CD4-positive, alpha-beta memory T cell (primary cell): ENCODE measurements around the gene MYDGF. TPM values are rescaled to one million over a fixed set of nuclear protein-coding genes. Genes with fewer than 3 reads are reported as not detected.

ENCODE experiments used
- CTCF ChIA-PET: fragments of 350-600 bp; sonication (Branson Sonifier 250); formaldehyde crosslinking; loops from one replicate; lab custom pipeline; 2021; ENCODE audit warnings: inconsistent platforms; ENCODE audit not compliant: partially characterized antibody; lab: Charles Lee
- POLR2A ChIA-PET: fragments of 350-600 bp; sonication (Branson Sonifier 250); formaldehyde crosslinking; loops from one replicate; lab custom pipeline; 2021; ENCODE audit not compliant: partially characterized antibody; lab: Charles Lee
- DNase-seq, 5 donors: peaks; one replicate each; pipeline versions ENCODE4 v3.0.0 to v3.0.0-alpha.2; 2020 to 2022; ENCODE audit warnings: mixed read lengths in 1 of 5
- H3K27ac ChIP-seq: one replicate; pipeline ENCODE4 v1.7.0; 2013; ENCODE audit warnings: low read depth, low read length
- H3K27me3 ChIP-seq: 2 replicates; pipeline ENCODE4 v1.7.0; 2013; ENCODE audit warnings: mild to moderate bottlenecking, low read length, moderate library complexity; ENCODE audit not compliant: insufficient read depth
- H3K36me3 ChIP-seq: 2 replicates; pipeline ENCODE4 v1.7.0; 2013; ENCODE audit warnings: mild to moderate bottlenecking, low read length, moderate library complexity; ENCODE audit not compliant: insufficient read depth
- H3K4me1 ChIP-seq: 2 replicates; pipeline ENCODE4 v1.7.0; 2013; ENCODE audit warnings: mild to moderate bottlenecking, low read length, moderate library complexity; ENCODE audit not compliant: insufficient read depth
- H3K4me3 ChIP-seq, 2 donors: one replicate each; pipeline ENCODE4 v1.7.0; 2013; ENCODE audit warnings: low read length in 2 of 2, mild to moderate bottlenecking in 1 of 2
- H3K9me3 ChIP-seq, 2 donors: one replicate each; pipeline ENCODE4 v1.7.0; 2013; ENCODE audit warnings: low read length in 2 of 2, control low read depth in 1 of 2; ENCODE audit not compliant: control insufficient read depth in 1 of 2
- H3K27ac Mint-ChIP-seq, 7 donors: one replicate each; pipeline ENCODE4 v1.8.0; 2020 to 2021; ENCODE audit warnings: mixed read lengths in 7 of 7, mild to moderate bottlenecking in 6 of 7, inconsistent platforms in 3 of 7, moderate library complexity in 3 of 7
- H3K27me3 Mint-ChIP-seq, 2 donors: one replicate each; pipeline ENCODE4 v1.8.0; 2020 to 2021; ENCODE audit warnings: mixed read lengths in 2 of 2
- H3K36me3 Mint-ChIP-seq, 2 donors: one replicate each; pipeline ENCODE4 v1.8.0; 2020 to 2021; ENCODE audit warnings: mixed read lengths in 2 of 2, inconsistent platforms in 1 of 2, mild to moderate bottlenecking in 1 of 2
- H3K4me1 Mint-ChIP-seq, 4 donors: one replicate each; pipeline ENCODE4 v1.8.0; 2020 to 2021; ENCODE audit warnings: mixed read lengths in 4 of 4, mild to moderate bottlenecking in 1 of 4
- H3K4me3 Mint-ChIP-seq, 8 donors: one replicate each; pipeline ENCODE4 v1.8.0; 2020 to 2021; ENCODE audit warnings: mixed read lengths in 8 of 8, mild to moderate bottlenecking in 7 of 8, moderate library complexity in 6 of 8, inconsistent platforms in 3 of 8
- H3K9me3 Mint-ChIP-seq, 8 donors: one replicate each; pipeline ENCODE4 v1.8.0; 2020 to 2021; ENCODE audit warnings: mixed read lengths in 8 of 8, mild to moderate bottlenecking in 5 of 8, inconsistent platforms in 3 of 8, moderate library complexity in 1 of 8
- intact Hi-C: fragments of 100-400 bp; cut with micrococcal nuclease; formaldehyde crosslinking; loops from one replicate; pipeline ENCODE4 v1.15.1; 2023
- polyA plus RNA-seq, 2 donors: library from polyadenylated mRNA; unstranded; fragments of 300-500 nt; fragmentation: Illumina TruSeq; gene quantifications; one replicate each; pipeline ENCODE4 v1.2.3, GENCODE V29; 2021
- total RNA-seq, 2 experiments: library from RNA; stranded (reverse); gene quantifications; one replicate each; pipeline ENCODE4 v1.2.3, GENCODE V29; 2021

Gene MYDGF
- total and polyA plus RNA-seq, 4 experiments from 2014 or later: 43.0 to 199 (median 87.2) TPM

DNA sequence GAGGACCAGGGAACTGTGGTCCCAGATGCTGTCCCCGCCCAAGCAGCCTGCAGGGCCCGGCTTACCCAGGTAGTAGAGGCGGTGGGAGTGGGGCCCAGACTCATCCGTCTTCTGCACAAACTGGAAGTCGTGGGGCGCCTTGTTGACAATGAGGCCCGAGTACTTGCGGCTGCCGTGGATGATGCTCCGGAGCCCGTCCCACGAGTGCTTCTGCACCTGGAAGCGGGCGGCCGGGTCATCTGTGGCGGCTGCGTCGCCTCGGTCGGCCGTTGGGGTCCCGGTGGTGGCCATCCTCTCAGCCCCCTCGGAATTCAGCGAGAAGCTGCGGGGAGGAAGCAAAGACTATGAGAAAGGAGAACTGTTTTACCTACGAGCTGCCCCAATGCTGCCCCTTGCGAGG lies 43.9 kb upstream of the MYDGF start:
- peaks cover 0 to 5% (median 3%) of the 10 kb centered on the region in 4 donors for H3K4me1 Mint-ChIP-seq
- no peaks in the 10 kb centered on the region for H3K9me3 ChIP-seq
- no peak overlapping the region for H3K4me3 Mint-ChIP-seq
- H3K27me3 ChIP-seq: no peaks in the 10 kb centered on the region
- H3K36me3 Mint-ChIP-seq: peaks cover 17 to 51% of the 10 kb centered on the region in 2 donors
- ChIA-PET CTCF (no interaction called here), POLR2A (interaction anchor here (1.4 kb wide), 1 partner anchor 8 kb away, joined by 6 read pairs; no protein-coding TSS in a partner anchor)
- no peaks in the 10 kb centered on the region for H3K27me3 Mint-ChIP-seq
- H3K27ac ChIP-seq: no peak overlapping the region
- intact Hi-C loops: no loop called here
- no peaks in the 10 kb centered on the region for H3K4me1 ChIP-seq
- H3K36me3 ChIP-seq: peaks cover 46% of the 10 kb centered on the region
- H3K27ac Mint-ChIP-seq: no peak overlapping the region
- DNase-seq: peak in 1 of 5 donors; percentile 36
- no peak overlapping the region for H3K4me3 ChIP-seq
- H3K9me3 Mint-ChIP-seq: no peaks in the 10 kb centered on the region

- peaks cover 41% of the 10 kb centered on the region for H3K36me3 ChIP-seq
- H3K4me3 Mint-ChIP-seq: no peak overlapping the region
Observed at GRCh38 chr19:4713384-4713951, 43.3 kb upstream of the MYDGF start.

DNA sequence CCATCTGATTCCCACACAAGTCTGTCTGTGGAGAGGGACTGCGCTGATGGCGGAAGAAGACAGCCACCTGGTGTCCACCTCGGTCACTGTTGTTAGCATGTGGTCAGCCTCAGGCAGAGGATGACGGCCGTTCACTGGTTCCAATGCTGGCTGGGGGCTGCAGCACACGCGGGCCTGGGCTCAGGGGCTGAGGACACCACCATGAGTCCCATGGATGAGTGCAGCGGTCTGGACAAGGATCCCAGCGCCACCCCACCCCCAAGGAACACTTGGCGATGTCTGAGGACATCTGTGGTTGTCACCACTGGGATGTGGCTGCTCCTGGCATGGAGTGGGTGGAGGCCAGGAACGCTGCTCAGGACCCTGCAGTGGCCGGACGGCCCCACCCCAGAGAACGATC lies 42.6 kb upstream of the MYDGF start:
- Histone ChIP-seq H3K9me3 (no peaks in the 10 kb centered on the region), H3K4me3 (no peak overlapping the region), H3K4me1 (no peaks in the 10 kb centered on the region), H3K27me3 (no peaks in the 10 kb centered on the region), H3K36me3 (peaks cover 36% of the 10 kb centered on the region), H3K27ac (no peak overlapping the region)
- no peaks in the 10 kb centered on the region for H3K27me3 Mint-ChIP-seq
- intact Hi-C loops: no loop called here
- peaks cover 0 to 9% (median 3%) of the 10 kb centered on the region in 4 donors for H3K4me1 Mint-ChIP-seq
- CTCF ChIA-PET: interaction anchor here (1.7 kb wide), 1 partner anchor 77 kb away, joined by 5 read pairs; no protein-coding TSS in a partner anchor
- no peaks in the 10 kb centered on the region for H3K9me3 Mint-ChIP-seq
- peaks cover 18 to 43% of the 10 kb centered on the region in 2 donors for H3K36me3 Mint-ChIP-seq
- H3K4me3 Mint-ChIP-seq: no peak overlapping the region
- DNase-seq: no peak
- H3K27ac Mint-ChIP-seq: no peak overlapping the region
- POLR2A ChIA-PET: interaction anchor here (1.4 kb wide), 1 partner anchor 9 kb away, joined by 6 read pairs; no protein-coding TSS in a partner anchor

More at GRCh38 chr19:4713384-4713951, 43.3 kb upstream of the MYDGF start:
- Mint-ChIP-seq H3K9me3 (no peaks in the 10 kb centered on the region), H3K27me3 (no peaks in the 10 kb centered on the region), H3K36me3 (peaks cover 18 to 48% of the 10 kb centered on the region in 2 donors), H3K27ac (no peak overlapping the region), H3K4me1 (peaks cover 0 to 6% (median 3%) of the 10 kb centered on the region in 4 donors)
- no peaks in the 10 kb centered on the region for H3K27me3 ChIP-seq
- H3K27ac ChIP-seq: no peak overlapping the region
- POLR2A ChIA-PET: interaction anchor here (1.4 kb wide), 1 partner anchor 8 kb away, joined by 6 read pairs; no protein-coding TSS in a partner anchor
- peak in 1 of 5 donors; percentile 25 for DNase-seq
- no peaks in the 10 kb centered on the region for H3K9me3 ChIP-seq
- CTCF ChIA-PET: no interaction called here
- intact Hi-C loops: no loop called here
- H3K4me1 ChIP-seq: no peaks in the 10 kb centered on the region
- H3K4me3 ChIP-seq: no peak overlapping the region

- intact Hi-C loops: no loop called here
- Histone ChIP-seq H3K27ac (no peak overlapping the region), H3K4me1 (no peaks in the 10 kb centered on the region), H3K27me3 (no peaks in the 10 kb centered on the region), H3K4me3 (no peak overlapping the region), H3K36me3 (peaks cover 23% of the 10 kb centered on the region), H3K9me3 (no peaks in the 10 kb centered on the region)
- CTCF ChIA-PET: interaction anchor here (1.7 kb wide), 1 partner anchor 75 kb away, joined by 5 read pairs; no protein-coding TSS in a partner anchor
- no peak overlapping the region for H3K27ac Mint-ChIP-seq
- DNase-seq: no peak
- peak overlapping the region in 1 of 8 donors; percentile 27 for H3K4me3 Mint-ChIP-seq
- H3K9me3 Mint-ChIP-seq: no peaks in the 10 kb centered on the region
- peaks cover 18 to 37% of the 10 kb centered on the region in 2 donors for H3K36me3 Mint-ChIP-seq
- H3K27me3 Mint-ChIP-seq: no peaks in the 10 kb centered on the region
- H3K4me1 Mint-ChIP-seq: peaks cover 0 to 9% (median 3%) of the 10 kb centered on the region in 4 donors
- POLR2A ChIA-PET: no interaction called here
Observed at GRCh38 chr19:4711211-4711610, 41.1 kb upstream of the MYDGF start.

DNA sequence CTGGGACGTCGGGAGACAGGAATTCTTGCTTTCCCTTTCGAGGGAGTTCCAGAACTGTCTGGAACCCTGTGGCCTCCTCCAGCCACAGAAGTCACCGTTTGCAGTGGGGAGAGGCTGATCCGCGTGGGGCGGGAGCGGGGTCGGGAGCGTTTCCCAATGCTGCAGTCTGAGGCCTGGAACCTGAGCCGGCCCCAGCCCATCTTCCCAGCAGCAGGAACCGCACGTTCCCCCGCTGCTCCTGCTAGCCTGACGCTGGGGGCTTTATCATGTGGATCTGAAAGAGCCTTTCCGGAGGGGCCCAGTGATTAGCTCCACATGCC lies 40.1 kb upstream of the MYDGF start:
- DNase-seq: no peak
- Mint-ChIP-seq H3K36me3 (peaks cover 16 to 37% of the 10 kb centered on the region in 2 donors), H3K4me1 (peaks cover 0 to 9% (median 3%) of the 10 kb centered on the region in 4 donors), H3K27me3 (no peaks in the 10 kb centered on the region), H3K27ac (no peak overlapping the region), H3K9me3 (no peaks in the 10 kb centered on the region), H3K4me3 (no peak overlapping the region)
- H3K27me3 ChIP-seq: no peaks in the 10 kb centered on the region
- H3K9me3 ChIP-seq: no peaks in the 10 kb centered on the region
- no peak overlapping the region for H3K4me3 ChIP-seq
- H3K36me3 ChIP-seq: peaks cover 19% of the 10 kb centered on the region
- no peak overlapping the region for H3K27ac ChIP-seq
- ChIA-PET POLR2A (no interaction called here), CTCF (interaction anchor here (1.4 kb wide), 1 partner anchor 74 kb away, joined by 3 read pairs; no protein-coding TSS in a partner anchor)
- intact Hi-C loops: no loop called here
- no peaks in the 10 kb centered on the region for H3K4me1 ChIP-seq

DNA sequence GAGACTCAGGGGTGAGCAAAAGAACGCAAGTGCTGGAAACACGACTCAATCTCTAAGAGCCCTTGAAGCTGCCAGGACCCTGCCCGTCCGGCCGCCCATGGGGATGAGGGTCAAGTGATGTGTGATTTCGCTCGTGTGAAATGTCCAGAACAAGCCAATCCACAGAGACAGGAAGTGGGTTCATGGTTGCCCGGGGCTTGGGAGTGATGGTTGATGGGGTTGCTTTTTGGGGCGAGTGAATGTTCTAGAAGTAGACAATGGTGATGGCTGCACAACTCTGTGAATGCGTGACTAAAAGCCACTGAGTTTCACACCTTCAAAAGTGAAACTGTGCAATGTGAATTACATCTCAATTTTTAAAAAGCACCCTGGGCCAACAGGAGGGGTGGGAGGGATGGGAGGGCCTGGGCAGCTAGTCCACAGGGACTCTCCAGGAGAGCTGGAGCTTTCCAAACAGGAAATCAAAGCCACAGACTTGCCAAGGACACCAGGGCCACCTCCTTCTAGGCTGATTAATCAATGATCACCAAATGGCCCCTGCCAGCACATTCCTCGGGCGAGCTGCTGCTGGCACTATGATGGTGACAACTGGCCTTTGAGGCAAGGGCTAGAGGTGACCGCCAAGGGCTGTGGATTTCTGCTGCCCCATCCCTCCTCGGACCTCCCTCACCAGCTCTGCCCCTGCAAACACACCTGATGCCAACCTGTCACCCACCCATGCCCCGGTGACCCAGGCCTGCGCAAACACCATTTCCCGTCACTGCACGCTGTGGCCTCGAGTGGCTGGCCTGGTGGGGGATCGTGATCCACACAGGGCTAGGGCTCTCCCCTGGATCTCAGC lies 39.5 kb upstream of the MYDGF start:
- DNase-seq: no peak
- H3K4me3 ChIP-seq: no peak overlapping the region
- Mint-ChIP-seq H3K9me3 (no peaks in the 10 kb centered on the region), H3K4me1 (peaks cover 0 to 9% (median 3%) of the 10 kb centered on the region in 4 donors), H3K4me3 (no peak overlapping the region), H3K27me3 (no peaks in the 10 kb centered on the region), H3K36me3 (peaks cover 11 to 38% of the 10 kb centered on the region in 2 donors), H3K27ac (peak overlapping the region in 2 of 7 donors; percentile 64 to 80)
- no peak overlapping the region for H3K27ac ChIP-seq
- no peaks in the 10 kb centered on the region for H3K27me3 ChIP-seq
- no peaks in the 10 kb centered on the region for H3K4me1 ChIP-seq
- ChIA-PET POLR2A (no interaction called here), CTCF (interaction anchor here (1.4 kb wide), 1 partner anchor 73 kb away, joined by 3 read pairs; no protein-coding TSS in a partner anchor)
- peaks cover 19% of the 10 kb centered on the region for H3K36me3 ChIP-seq
- H3K9me3 ChIP-seq: no peaks in the 10 kb centered on the region
- intact Hi-C loops: no loop called here
